Measurements from ENCODE around the gene CPNE5. TPM values are rescaled to one million over a fixed set of nuclear protein-coding genes. Genes with fewer than 3 reads are reported as not detected.
"Not testable (repeated sequence)": the region's sequence is repeated elsewhere in the genome, so short reads cannot be mapped to it uniquely, and the experiment has no call there.

The CPNE5 gene
- total RNA-seq, 1 experiment from 2014 or later, result not detected

DNA sequence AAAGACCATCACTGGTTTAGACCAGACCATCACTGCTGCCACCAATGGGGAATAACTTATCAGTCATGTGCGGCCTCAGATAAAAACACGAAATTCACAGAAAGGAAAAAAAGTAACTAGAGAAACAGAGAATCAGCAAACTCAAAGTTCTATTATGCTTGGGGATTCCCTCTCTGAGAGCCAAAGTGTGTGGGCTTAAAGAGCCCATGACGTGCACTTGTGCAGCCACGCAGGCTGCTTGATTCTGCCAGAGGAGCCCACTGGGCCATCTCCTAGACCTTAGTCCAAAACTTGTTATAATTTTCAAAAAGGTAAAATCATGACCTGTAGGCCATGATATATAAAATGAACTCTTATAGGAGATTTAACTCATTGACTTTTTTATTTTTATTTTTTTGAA, 126.4 kb downstream of the CPNE5 start:
- no peak overlapping the region for H3K27ac ChIP-seq (ENCODE audit: low read length)
- no peaks in the 10 kb centered on the region for H3K79me2 ChIP-seq (ENCODE audit: low read length)
- H2AFZ ChIP-seq (ENCODE audit: low read length), result no peak overlapping the region
- no peak for TF ChIP-seq EZH2phosphoT487 (IDR thresholded peaks at IDR 0.05; ENCODE audit: borderline replicate concordance, low read length)
- no peak for TF ChIP-seq CTCF (conservative IDR thresholded peaks at IDR 0.05; ENCODE audit: low read depth, low read length)
- no peak for TF ChIP-seq EZH2 (IDR thresholded peaks at IDR 0.05; ENCODE audit: low read length, unreplicated experiment)
- H4K20me1 ChIP-seq (ENCODE audit: low read length), result no peaks in the 10 kb centered on the region
- no peaks in the 10 kb centered on the region for H3K4me1 ChIP-seq (ENCODE audit: insufficient read depth, low read length)
- BruUV-seq (replicated peaks), result no TSS peak
- intact Hi-C loops (cut with micrococcal nuclease), result no loop called here
- no peaks in the 10 kb centered on the region for H3K27me3 ChIP-seq (ENCODE audit: low read length)
- no peak overlapping the region for H3K9ac ChIP-seq (ENCODE audit: low read length)
- no peak overlapping the region for H3K4me3 ChIP-seq (ENCODE audit: low read length)
- H3K9me3 ChIP-seq (ENCODE audit: low read length), result no peaks in the 10 kb centered on the region
- H3K4me2 ChIP-seq (ENCODE audit: low read length), result no peak overlapping the region
- DNase-seq (no peak), ATAC-seq (no peak)
- H3K36me3 ChIP-seq (ENCODE audit: low read depth, low read length), result no peaks in the 10 kb centered on the region
- no peaks in the 10 kb centered on the region for H3K9me2 ChIP-seq (replicated peaks; ENCODE audit: low read length)
- CTCF ChIA-PET, result no interaction called here
- POLR2A ChIA-PET (ENCODE audit: unreplicated experiment), result no interaction called here
- H3F3A ChIP-seq (ENCODE audit: low read length, unreplicated experiment), result no peaks in the 10 kb centered on the region

DNA sequence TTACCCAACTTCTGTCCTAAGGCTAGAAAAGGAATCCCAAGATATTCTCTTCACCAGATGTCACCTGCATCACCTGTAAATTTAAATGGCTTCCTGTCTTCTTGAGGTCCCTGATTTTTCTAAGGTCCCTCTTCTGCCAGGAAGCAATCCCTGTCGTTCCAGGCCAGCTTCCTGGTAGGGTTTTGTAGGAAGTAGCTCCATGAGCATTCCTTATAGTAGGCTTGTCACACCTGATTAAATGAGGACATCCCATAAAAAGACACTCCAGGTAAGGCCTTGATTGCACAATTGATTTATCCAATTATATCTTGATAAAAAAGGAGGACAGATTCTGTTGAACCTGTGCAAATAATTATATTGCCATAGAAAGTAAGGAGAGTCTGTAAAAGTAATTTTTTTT, 132.9 kb downstream of the CPNE5 start:
- H3F3A ChIP-seq (ENCODE audit: low read length, unreplicated experiment), result no peaks in the 10 kb centered on the region
- H3K27me3 ChIP-seq (ENCODE audit: low read length), result no peaks in the 10 kb centered on the region
- CTCF ChIA-PET, result no interaction called here
- no peak overlapping the region for H2AFZ ChIP-seq (ENCODE audit: low read length)
- intact Hi-C loops (cut with micrococcal nuclease), result no loop called here
- no peaks in the 10 kb centered on the region for H3K9me3 ChIP-seq (ENCODE audit: low read length)
- H3K36me3 ChIP-seq (ENCODE audit: low read depth, low read length), result no peaks in the 10 kb centered on the region
- TF ChIP-seq EZH2phosphoT487 (IDR thresholded peaks at IDR 0.05; ENCODE audit: borderline replicate concordance, low read length) (no peak), CTCF (conservative IDR thresholded peaks at IDR 0.05; ENCODE audit: low read depth, low read length) (no peak), EZH2 (IDR thresholded peaks at IDR 0.05; ENCODE audit: low read length, unreplicated experiment) (no peak)
- BruUV-seq (replicated peaks), result no TSS peak
- no peaks in the 10 kb centered on the region for H4K20me1 ChIP-seq (ENCODE audit: low read length)
- H3K27ac ChIP-seq (ENCODE audit: low read length), result no peak overlapping the region
- H3K9me2 ChIP-seq (replicated peaks; ENCODE audit: low read length), result no peaks in the 10 kb centered on the region
- no peak overlapping the region for H3K4me3 ChIP-seq (ENCODE audit: low read length)
- ATAC-seq (no peak), DNase-seq (no peak)
- POLR2A ChIA-PET (ENCODE audit: unreplicated experiment), result no interaction called here
- H3K4me2 ChIP-seq (ENCODE audit: low read length), result no peak overlapping the region
- H3K9ac ChIP-seq (ENCODE audit: low read length), result no peak overlapping the region
- H3K79me2 ChIP-seq (ENCODE audit: low read length), result no peaks in the 10 kb centered on the region
- peaks cover 3% of the 10 kb centered on the region; the same call in 1 of the 2 replicates for H3K4me1 ChIP-seq (ENCODE audit: insufficient read depth, low read length)

DNA sequence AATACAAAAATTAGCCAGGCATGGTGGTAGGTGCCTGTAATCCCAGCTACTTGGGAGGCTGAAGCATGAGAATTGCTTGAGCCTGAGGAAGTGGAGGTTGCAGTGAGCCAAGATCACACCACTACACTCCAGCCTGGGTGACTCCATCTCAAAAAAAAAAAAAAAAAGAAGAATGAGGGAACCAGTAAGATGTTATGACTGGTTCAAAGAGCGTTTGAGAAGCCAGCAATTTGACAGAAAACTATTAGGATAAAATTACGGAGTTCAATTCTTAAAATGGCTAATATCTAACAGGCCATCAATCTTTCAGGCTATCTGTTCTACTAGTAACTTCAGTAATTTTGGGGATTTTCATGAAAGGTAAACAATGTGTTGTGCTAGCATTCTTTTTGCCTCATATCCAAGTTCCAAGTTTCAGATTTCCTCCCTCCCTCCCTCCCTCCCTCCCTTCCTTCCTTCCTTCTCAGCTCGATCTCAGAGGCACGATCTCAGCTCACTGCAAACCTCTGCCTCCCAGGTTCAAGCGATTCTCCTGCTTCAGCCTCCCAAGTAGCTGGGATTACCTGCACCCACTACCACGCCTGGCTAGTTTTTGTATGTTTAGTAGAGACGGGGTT, 134.2 kb downstream of the CPNE5 start:
- H3K4me2 ChIP-seq (ENCODE audit: low read length); H3K9ac ChIP-seq (ENCODE audit: low read length); DNase-seq; H3K9me3 ChIP-seq (ENCODE audit: low read length); H3K79me2 ChIP-seq (ENCODE audit: low read length); BruUV-seq (replicated peaks); H3K36me3 ChIP-seq (ENCODE audit: low read depth, low read length); H3K4me1 ChIP-seq (ENCODE audit: insufficient read depth, low read length); H3F3A ChIP-seq (ENCODE audit: low read length, unreplicated experiment); ATAC-seq; intact Hi-C loops (cut with micrococcal nuclease); CTCF ChIA-PET; H3K9me2 ChIP-seq (replicated peaks; ENCODE audit: low read length); H3K27ac ChIP-seq (ENCODE audit: low read length); H2AFZ ChIP-seq (ENCODE audit: low read length); H3K27me3 ChIP-seq (ENCODE audit: low read length); H3K4me3 ChIP-seq (ENCODE audit: low read length); H4K20me1 ChIP-seq (ENCODE audit: low read length): not testable (repeated sequence)
- POLR2A ChIA-PET (ENCODE audit: unreplicated experiment), result interaction anchor here (0.6 kb wide), 1 partner anchor 40 kb away, joined by 8 read pairs; no protein-coding TSS in a partner anchor
